ENCODE measurements around the gene MYH16. TPM values are rescaled to one million over a fixed set of nuclear protein-coding genes. Genes with fewer than 3 reads are reported as not detected.
"Not testable (repeated sequence)": the region's sequence is repeated elsewhere in the genome, so short reads cannot be mapped to it uniquely, and the experiment has no call there.

Gene MYH16
- polyA plus RNA-seq (2013), result 0.14 TPM in 1 of 2 replicates, not detected in the other

- Histone ChIP-seq H3K27me3 (ENCODE audit: insufficient read depth, low read length) (no peaks in the 10 kb centered on the region), H3K9ac (ENCODE audit: low read length) (no peak within 1 kb of the TSS), H3K4me2 (ENCODE audit: low read length) (no peak within 1 kb of the TSS), H3K18ac (ENCODE audit: low read length) (no peak within 1 kb of the TSS), H3K14ac (ENCODE audit: low read length) (no peak within 1 kb of the TSS), H2AK5ac (ENCODE audit: low read length) (no peak within 1 kb of the TSS), H3K79me1 (ENCODE audit: low read length) (peaks cover 2% of the 10 kb centered on the region), H3K36me3 (ENCODE audit: control insufficient read depth in 1 of 2, insufficient read depth in 2 of 2, low read length in 2 of 2) (no peaks in the 10 kb centered on the region), H2AFZ (ENCODE audit: insufficient read depth, low read length, poor library complexity) (no peak within 1 kb of the TSS), H3K23ac (ENCODE audit: low read length) (no peak within 1 kb of the TSS), H3K4me1 (ENCODE audit: control insufficient read depth in 1 of 2, insufficient read depth in 2 of 2, low read length in 2 of 2) (peaks cover 4 to 10% of the 10 kb centered on the region in 2 experiments), H4K12ac (ENCODE audit: low read depth, low read length) (no peak within 1 kb of the TSS), H4K91ac (ENCODE audit: low read depth, low read length) (no peak within 1 kb of the TSS), H2BK5ac (ENCODE audit: low read depth, low read length, poor library complexity) (no peak within 1 kb of the TSS), H3K4ac (ENCODE audit: low read depth, low read length) (no peak within 1 kb of the TSS), H2BK12ac (ENCODE audit: low read length) (no peak within 1 kb of the TSS), H4K8ac (ENCODE audit: low read depth, low read length) (no peak within 1 kb of the TSS), H3K9me3 (ENCODE audit: insufficient read depth, low read depth, low read length) (no peaks in the 10 kb centered on the region), H3K79me2 (ENCODE audit: control insufficient read depth, insufficient read depth, low read length, poor library complexity) (no peaks in the 10 kb centered on the region), H3K27ac (ENCODE audit: low read depth, low read length) (no peak within 1 kb of the TSS), H2BK120ac (ENCODE audit: insufficient read depth, low read length, poor library complexity) (no peak within 1 kb of the TSS), H3K4me3 (ENCODE audit: low read depth, low read length) (no peak within 1 kb of the TSS)
- no CpG with 5 or more reads among the region's 2 CpGs for WGBS (ENCODE audit: extremely low coverage, insufficient coverage, insufficient read length)
- no peak for DNase-seq
Observed at GRCh38 chr7:99272476-99273045, at the start of gene MYH16. TSS of gene MYH16 (plus strand) at chr7:99272839.

GRCh38 chr7:99224263-99224898 is 48.3 kb upstream of the MYH16 start:
- not testable (repeated sequence) for H2BK5ac ChIP-seq (ENCODE audit: low read depth, low read length, poor library complexity); H3K4me2 ChIP-seq (ENCODE audit: low read length); H4K8ac ChIP-seq (ENCODE audit: low read depth, low read length); H4K91ac ChIP-seq (ENCODE audit: low read depth, low read length); H3K4me1 ChIP-seq (ENCODE audit: control insufficient read depth in 1 of 2, insufficient read depth in 2 of 2, low read length in 2 of 2); H3K27me3 ChIP-seq (ENCODE audit: insufficient read depth, low read length); H3K36me3 ChIP-seq (ENCODE audit: control insufficient read depth in 1 of 2, insufficient read depth in 2 of 2, low read length in 2 of 2); H3K9ac ChIP-seq (ENCODE audit: low read length); H2BK120ac ChIP-seq (ENCODE audit: insufficient read depth, low read length, poor library complexity); H3K4ac ChIP-seq (ENCODE audit: low read depth, low read length); H3K18ac ChIP-seq (ENCODE audit: low read length); H3K79me2 ChIP-seq (ENCODE audit: control insufficient read depth, insufficient read depth, low read length, poor library complexity); H3K14ac ChIP-seq (ENCODE audit: low read length); H3K79me1 ChIP-seq (ENCODE audit: low read length); H2BK12ac ChIP-seq (ENCODE audit: low read length); H2AFZ ChIP-seq (ENCODE audit: insufficient read depth, low read length, poor library complexity); H3K4me3 ChIP-seq (ENCODE audit: low read depth, low read length); H3K23ac ChIP-seq (ENCODE audit: low read length); H4K12ac ChIP-seq (ENCODE audit: low read depth, low read length); H3K9me3 ChIP-seq (ENCODE audit: insufficient read depth, low read depth, low read length); H2AK5ac ChIP-seq (ENCODE audit: low read length); H3K27ac ChIP-seq (ENCODE audit: low read depth, low read length)
- no CpG with 5 or more reads among the region's 15 CpGs for WGBS (ENCODE audit: extremely low coverage, insufficient coverage, insufficient read length)
- peak; percentile 49 to 65 for DNase-seq

GRCh38 chr7:99224899-99225265 is 47.8 kb upstream of the MYH16 start:
- no peak overlapping the region for H4K8ac ChIP-seq (ENCODE audit: low read depth, low read length)
- H3K27me3 ChIP-seq (ENCODE audit: insufficient read depth, low read length), result no peaks in the 10 kb centered on the region
- no peak overlapping the region for H3K27ac ChIP-seq (ENCODE audit: low read depth, low read length)
- H3K14ac ChIP-seq (ENCODE audit: low read length), result no peak overlapping the region
- no peak overlapping the region for H3K4me3 ChIP-seq (ENCODE audit: low read depth, low read length)
- no peaks in the 10 kb centered on the region for H3K79me2 ChIP-seq (ENCODE audit: control insufficient read depth, insufficient read depth, low read length, poor library complexity)
- H2BK12ac ChIP-seq (ENCODE audit: low read length), result no peak overlapping the region
- H4K12ac ChIP-seq (ENCODE audit: low read depth, low read length), result no peak overlapping the region
- no peak overlapping the region for H3K23ac ChIP-seq (ENCODE audit: low read length)
- no peak overlapping the region for H2AFZ ChIP-seq (ENCODE audit: insufficient read depth, low read length, poor library complexity)
- no peaks in the 10 kb centered on the region for H3K36me3 ChIP-seq (ENCODE audit: control insufficient read depth in 1 of 2, insufficient read depth in 2 of 2, low read length in 2 of 2)
- H3K4me2 ChIP-seq (ENCODE audit: low read length), result no peak overlapping the region
- H3K9me3 ChIP-seq (ENCODE audit: insufficient read depth, low read depth, low read length), result no peaks in the 10 kb centered on the region
- no peak overlapping the region for H3K4ac ChIP-seq (ENCODE audit: low read depth, low read length)
- DNase-seq, result no peak
- no peak overlapping the region for H2BK5ac ChIP-seq (ENCODE audit: low read depth, low read length, poor library complexity)
- H2AK5ac ChIP-seq (ENCODE audit: low read length), result no peak overlapping the region
- no peak overlapping the region for H2BK120ac ChIP-seq (ENCODE audit: insufficient read depth, low read length, poor library complexity)
- H3K4me1 ChIP-seq (ENCODE audit: control insufficient read depth in 1 of 2, insufficient read depth in 2 of 2, low read length in 2 of 2), result peaks cover 0 to 2% of the 10 kb centered on the region in 2 experiments
- no peak overlapping the region for H3K18ac ChIP-seq (ENCODE audit: low read length)
- H4K91ac ChIP-seq (ENCODE audit: low read depth, low read length), result no peak overlapping the region
- no peak overlapping the region for H3K9ac ChIP-seq (ENCODE audit: low read length)
- no peaks in the 10 kb centered on the region for H3K79me1 ChIP-seq (ENCODE audit: low read length)
- no CpG with 5 or more reads among the region's 2 CpGs for WGBS (ENCODE audit: extremely low coverage, insufficient coverage, insufficient read length)

GRCh38 chr7:99229234-99229633 is 43.4 kb upstream of the MYH16 start:
- H3K79me2 ChIP-seq (ENCODE audit: control insufficient read depth, insufficient read depth, low read length, poor library complexity), result no peaks in the 10 kb centered on the region
- H2AFZ ChIP-seq (ENCODE audit: insufficient read depth, low read length, poor library complexity), result no peak overlapping the region
- no peak overlapping the region for H3K4me2 ChIP-seq (ENCODE audit: low read length)
- no peak overlapping the region for H2AK5ac ChIP-seq (ENCODE audit: low read length)
- H3K27me3 ChIP-seq (ENCODE audit: insufficient read depth, low read length), result no peaks in the 10 kb centered on the region
- H4K12ac ChIP-seq (ENCODE audit: low read depth, low read length), result no peak overlapping the region
- WGBS (ENCODE audit: extremely low coverage, insufficient coverage, insufficient read length), result no CpG with 5 or more reads among the region's 4 CpGs
- no peak overlapping the region for H3K9ac ChIP-seq (ENCODE audit: low read length)
- no peaks in the 10 kb centered on the region for H3K4me1 ChIP-seq (ENCODE audit: control insufficient read depth in 1 of 2, insufficient read depth in 2 of 2, low read length in 2 of 2)
- no peak overlapping the region for H3K18ac ChIP-seq (ENCODE audit: low read length)
- H4K8ac ChIP-seq (ENCODE audit: low read depth, low read length), result no peak overlapping the region
- no peak overlapping the region for H3K14ac ChIP-seq (ENCODE audit: low read length)
- no peak overlapping the region for H4K91ac ChIP-seq (ENCODE audit: low read depth, low read length)
- no peak overlapping the region for H3K27ac ChIP-seq (ENCODE audit: low read depth, low read length)
- no peak overlapping the region for H2BK5ac ChIP-seq (ENCODE audit: low read depth, low read length, poor library complexity)
- no peak for DNase-seq
- no peaks in the 10 kb centered on the region for H3K36me3 ChIP-seq (ENCODE audit: control insufficient read depth in 1 of 2, insufficient read depth in 2 of 2, low read length in 2 of 2)
- H3K4ac ChIP-seq (ENCODE audit: low read depth, low read length), result no peak overlapping the region
- H2BK120ac ChIP-seq (ENCODE audit: insufficient read depth, low read length, poor library complexity), result no peak overlapping the region
- no peak overlapping the region for H3K4me3 ChIP-seq (ENCODE audit: low read depth, low read length)
- H2BK12ac ChIP-seq (ENCODE audit: low read length), result no peak overlapping the region
- H3K79me1 ChIP-seq (ENCODE audit: low read length), result no peaks in the 10 kb centered on the region
- H3K9me3 ChIP-seq (ENCODE audit: insufficient read depth, low read depth, low read length), result no peaks in the 10 kb centered on the region
- no peak overlapping the region for H3K23ac ChIP-seq (ENCODE audit: low read length)
